ENCODE measurements around the gene SH3RF3.

DNA sequence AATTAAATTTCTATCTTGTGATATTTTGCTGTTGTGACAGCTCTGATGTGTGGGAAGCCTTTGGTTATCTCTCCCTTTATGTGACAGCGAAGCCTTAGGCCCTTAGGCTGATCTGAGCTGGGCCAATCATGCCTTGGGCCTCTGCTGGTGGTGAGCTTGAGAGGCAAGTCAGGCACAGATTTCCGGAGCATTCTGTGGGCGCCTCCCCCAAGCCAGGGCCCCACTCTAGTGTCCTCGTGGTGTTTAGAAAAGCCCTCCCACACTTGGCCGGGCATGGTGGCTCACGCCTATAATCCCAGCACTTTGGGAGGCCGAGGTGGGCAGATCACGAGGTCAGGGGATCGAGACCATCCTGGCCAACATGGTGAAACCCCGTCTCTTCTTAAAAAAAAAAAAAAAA, 239.8 kb downstream of the SH3RF3 start:
- TF ChIP-seq, protein P1, sequence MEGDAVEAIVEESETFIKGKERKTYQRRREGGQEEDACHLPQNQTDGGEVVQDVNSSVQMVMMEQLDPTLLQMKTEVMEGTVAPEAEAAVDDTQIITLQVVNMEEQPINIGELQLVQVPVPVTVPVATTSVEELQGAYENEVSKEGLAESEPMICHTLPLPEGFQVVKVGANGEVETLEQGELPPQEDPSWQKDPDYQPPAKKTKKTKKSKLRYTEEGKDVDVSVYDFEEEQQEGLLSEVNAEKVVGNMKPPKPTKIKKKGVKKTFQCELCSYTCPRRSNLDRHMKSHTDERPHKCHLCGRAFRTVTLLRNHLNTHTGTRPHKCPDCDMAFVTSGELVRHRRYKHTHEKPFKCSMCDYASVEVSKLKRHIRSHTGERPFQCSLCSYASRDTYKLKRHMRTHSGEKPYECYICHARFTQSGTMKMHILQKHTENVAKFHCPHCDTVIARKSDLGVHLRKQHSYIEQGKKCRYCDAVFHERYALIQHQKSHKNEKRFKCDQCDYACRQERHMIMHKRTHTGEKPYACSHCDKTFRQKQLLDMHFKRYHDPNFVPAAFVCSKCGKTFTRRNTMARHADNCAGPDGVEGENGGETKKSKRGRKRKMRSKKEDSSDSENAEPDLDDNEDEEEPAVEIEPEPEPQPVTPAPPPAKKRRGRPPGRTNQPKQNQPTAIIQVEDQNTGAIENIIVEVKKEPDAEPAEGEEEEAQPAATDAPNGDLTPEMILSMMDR (IDR thresholded peaks at IDR 0.05; ENCODE audit: low read depth, low read length): no peak
- TF ChIP-seq POLR2A (IDR thresholded peaks at IDR 0.05; ENCODE audit: extremely low read depth, insufficient read length) (no peak), MYC (IDR thresholded peaks at IDR 0.05; ENCODE audit: low read depth, low read length) (no peak)
- TF ChIP-seq, protein P2, sequence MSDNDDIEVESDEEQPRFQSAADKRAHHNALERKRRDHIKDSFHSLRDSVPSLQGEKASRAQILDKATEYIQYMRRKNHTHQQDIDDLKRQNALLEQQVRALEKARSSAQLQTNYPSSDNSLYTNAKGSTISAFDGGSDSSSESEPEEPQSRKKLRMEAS (IDR thresholded peaks at IDR 0.05; ENCODE audit: low read depth, low read length): no peak

All from NB4 (cell line).